ENCODE data around the gene SPATA6L.

SPATA6L gene

DNA sequence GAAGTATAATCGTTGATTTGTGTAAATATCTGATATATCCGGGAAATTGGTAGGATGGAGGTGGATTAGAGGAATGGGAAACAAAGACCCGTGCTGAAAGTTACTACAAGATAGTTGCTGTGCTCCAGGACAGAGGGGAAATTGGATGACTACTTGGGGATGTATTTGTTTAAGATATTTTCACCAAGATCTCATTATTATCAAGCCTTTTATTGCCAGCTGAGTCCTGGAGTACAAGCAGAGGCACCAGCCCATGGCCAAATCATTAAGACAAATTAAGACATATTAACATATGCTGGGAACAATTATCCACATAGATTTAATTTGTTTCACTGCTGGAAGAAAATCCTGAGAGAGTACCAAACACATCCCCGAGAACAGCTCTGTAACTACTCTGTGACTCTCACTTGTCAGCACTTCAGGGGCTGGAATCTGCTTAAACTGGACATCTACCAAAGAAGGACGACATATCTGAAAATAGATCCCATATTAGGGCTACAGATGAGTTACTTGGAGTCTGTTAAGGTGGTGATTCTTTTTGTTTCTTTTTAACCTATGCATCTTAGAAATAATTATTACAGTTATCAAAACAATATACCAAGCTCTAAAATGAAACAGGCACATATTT is 107.8 kb downstream of the SPATA6L start:
- DNase-seq (ENCODE audit: low read depth in 4 of 4, low spot score in 1 of 4) = no peak

DNA sequence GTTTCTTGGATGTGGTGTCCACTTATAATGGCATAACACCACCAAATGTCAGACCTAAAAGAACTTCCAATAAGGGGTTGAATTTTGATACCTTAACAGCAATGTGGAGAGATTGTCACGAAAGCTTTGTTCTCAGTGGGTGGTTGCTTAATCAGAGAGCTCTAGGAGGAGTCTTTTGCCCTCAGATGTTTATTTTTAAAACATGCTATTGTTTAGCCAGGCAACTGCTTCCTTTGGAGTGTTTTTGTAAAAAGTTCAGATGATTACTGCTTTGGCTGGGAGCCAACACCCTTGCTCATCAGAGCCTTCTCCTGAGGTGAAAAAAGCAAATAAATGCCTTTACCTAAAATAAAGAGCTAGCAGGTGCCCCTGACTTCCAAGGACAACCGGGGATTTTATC is 111.0 kb downstream of the SPATA6L start:
- DNase-seq (ENCODE audit: low read depth in 4 of 4, low spot score in 1 of 4) = no peak

- DNase-seq (ENCODE audit: low read depth in 4 of 4, low spot score in 1 of 4) = no peak
Observed at GRCh38 chr9:4553951-4554381, 112.3 kb downstream of the SPATA6L start.

- DNase-seq (ENCODE audit: low read depth in 4 of 4, low spot score in 1 of 4) = no peak
Observed at GRCh38 chr9:4550777-4551484, 115.3 kb downstream of the SPATA6L start.

- DNase-seq (ENCODE audit: low read depth in 4 of 4, low spot score in 1 of 4) = no peak
Observed at GRCh38 chr9:4549751-4550295, 116.5 kb downstream of the SPATA6L start.

GRCh38 chr9:4548811-4549725 is 117.2 kb downstream of the SPATA6L start:
- no peak for DNase-seq (ENCODE audit: low read depth in 4 of 4, low spot score in 1 of 4)
